HG03460 (cell line): Measurements from ENCODE around the gene SNX13.

Source experiments
- ATAC-seq: cut with Tn5 transposase; IDR thresholded peaks from one replicate; pipeline ENCODE4 v1.9.1; 2021; ENCODE audit not compliant: unreplicated experiment

Gene SNX13

GRCh38 chr7:17792075-17792936 is 148.0 kb downstream of the SNX13 start:
- ATAC-seq, result no peak

GRCh38 chr7:17787257-17787656 is 153.0 kb downstream of the SNX13 start:
- no peak for ATAC-seq

- ATAC-seq, result no peak
These were observed 153.9 kb downstream of the SNX13 start for GRCh38 chr7:17786314-17786852.

- no peak for ATAC-seq
These were observed 158.1 kb downstream of the SNX13 start for GRCh38 chr7:17782216-17782549.

- ATAC-seq, result no peak
These were observed 158.6 kb downstream of the SNX13 start for GRCh38 chr7:17781491-17782215.

GRCh38 chr7:17779381-17779780 is 160.9 kb downstream of the SNX13 start:
- ATAC-seq, result no peak

GRCh38 chr7:17774716-17775288 is 165.5 kb downstream of the SNX13 start:
- no peak for ATAC-seq

GRCh38 chr7:17774248-17774647 is 166.0 kb downstream of the SNX13 start:
- ATAC-seq, result no peak

GRCh38 chr7:17773289-17773626 is 167.0 kb downstream of the SNX13 start:
- ATAC-seq, result no peak

- ATAC-seq, result no peak
These were observed 167.6 kb downstream of the SNX13 start for GRCh38 chr7:17772581-17773288.

GRCh38 chr7:17771901-17772408 is 168.3 kb downstream of the SNX13 start:
- ATAC-seq, result no peak

GRCh38 chr7:17770710-17771375 is 169.5 kb downstream of the SNX13 start:
- no peak for ATAC-seq

GRCh38 chr7:17769918-17770317 is 170.4 kb downstream of the SNX13 start:
- ATAC-seq, result no peak

- ATAC-seq, result no peak
These were observed 182.3 kb downstream of the SNX13 start for GRCh38 chr7:17758008-17758407.

- no peak for ATAC-seq
These were observed 194.2 kb downstream of the SNX13 start for GRCh38 chr7:17746020-17746530.

- ATAC-seq, result no peak
These were observed 194.7 kb downstream of the SNX13 start for GRCh38 chr7:17745610-17746009.

- no peak for ATAC-seq
These were observed 197.0 kb downstream of the SNX13 start for GRCh38 chr7:17743316-17743715.

- ATAC-seq, result no peak
These were observed 198.9 kb downstream of the SNX13 start for GRCh38 chr7:17741426-17741825.
